Hepatocyte (in vitro differentiated cells): ENCODE measurements around the gene AMPD1. TPM values are rescaled to one million over a fixed set of nuclear protein-coding genes. Genes with fewer than 3 reads are reported as not detected.

Source experiments
- DNase-seq: peaks from one replicate; pipeline ENCODE4 v3.0.0-alpha.2; 2016; ENCODE audit warnings: low spot score
- H2AFZ ChIP-seq: fragments of 200-600 bp; sonication (generic); 2 replicates; pipeline ENCODE4 v1.6.0; 2016; ENCODE audit warnings: antibody characterized with exemption, mild to moderate bottlenecking
- H3K27ac ChIP-seq: fragments of 200-600 bp; sonication (generic); 2 replicates; pipeline ENCODE4 v1.5.1; 2016; ENCODE audit warnings: mild to moderate bottlenecking
- H3K27me3 ChIP-seq: fragments of 200-600 bp; sonication (generic); 2 replicates; pipeline ENCODE4 v1.6.1; 2016
- H3K36me3 ChIP-seq: fragments of 200-600 bp; sonication (generic); replicated peaks from 2 replicates; pipeline ENCODE4 v1.5.1; 2016; ENCODE audit warnings: low read depth; ENCODE audit not compliant: insufficient read depth
- H3K4me1 ChIP-seq: fragments of 200-600 bp; sonication (generic); 2 replicates; pipeline ENCODE4 v1.5.1; 2016; ENCODE audit warnings: mild to moderate bottlenecking, moderate library complexity; ENCODE audit not compliant: insufficient read depth
- H3K4me2 ChIP-seq: fragments of 200-600 bp; sonication (generic); 2 replicates; pipeline ENCODE4 v1.6.0; 2016
- H3K4me3 ChIP-seq: fragments of 200-600 bp; sonication (generic); 2 replicates; pipeline ENCODE4 v1.5.1; 2016; ENCODE audit warnings: mild to moderate bottlenecking
- H3K79me2 ChIP-seq: fragments of 200-600 bp; sonication (generic); 2 replicates; pipeline ENCODE4 v1.6.0; 2017; ENCODE audit warnings: mild to moderate bottlenecking
- H3K9me2 ChIP-seq: fragments of 200-600 bp; sonication (generic); replicated peaks from 2 replicates; pipeline ENCODE4 v1.6.0; 2017; ENCODE audit warnings: mild to moderate bottlenecking; ENCODE audit not compliant: insufficient read depth
- H3K9me3 ChIP-seq: fragments of 200-600 bp; sonication (generic); 2 replicates; pipeline ENCODE4 v1.5.1; 2016; ENCODE audit warnings: low read depth, mild to moderate bottlenecking
- H4K20me1 ChIP-seq: fragments of 200-600 bp; sonication (generic); 2 replicates; pipeline ENCODE4 v1.6.0; 2016; ENCODE audit warnings: mild to moderate bottlenecking; ENCODE audit not compliant: insufficient read depth, poor library complexity, severe bottlenecking
- EZH2 ChIP-seq: fragments of 200-600 bp; sonication (generic); IDR thresholded peaks from 2 replicates; pipeline ENCODE4 v1.6.1; 2016; ENCODE audit warnings: antibody characterized with exemption, mild to moderate bottlenecking, borderline replicate concordance
- EZH2phosphoT487 ChIP-seq: fragments of 200-600 bp; sonication (generic); IDR thresholded peaks from one replicate; pipeline ENCODE4 v1.6.1; 2018; ENCODE audit warnings: antibody characterized with exemption, mild to moderate bottlenecking, low read depth, moderate library complexity; ENCODE audit not compliant: unreplicated experiment, severe bottlenecking
- WGBS: methylation state at CpG from one replicate; pipeline ENCODE4 v1.1.6; 2016; ENCODE audit warnings: low lambda C conversion rate; ENCODE audit errors: missing lambda C conversion rate; 5-methylcytosine and 5-hydroxymethylcytosine counted together
- polyA plus RNA-seq: library from polyadenylated mRNA; unstranded; fragments of >200 nt; fragmentation: Nextera tagmentation; extraction: Ambion mirVana; gene quantifications from 2 replicates; pipeline ENCODE4 v1.2.1, GENCODE V29; 2016
- total RNA-seq: library from RNA; depleted of rRNA; stranded (reverse); fragments of >200 nt; gene quantifications from 2 replicates; pipeline ENCODE4 v1.2.3, GENCODE V29; 2014
- TF ChIP-seq, protein P1 (sequence below): fragments of 200-600 bp; sonication (generic); IDR thresholded peaks from 2 replicates; pipeline ENCODE4 v1.5.1; 2016; ENCODE audit warnings: antibody characterized with exemption, mild to moderate bottlenecking; ENCODE audit not compliant: poor library complexity

The AMPD1 gene
- total and polyA plus RNA-seq, 2 experiments from 2014 or later: not detected

DNA sequence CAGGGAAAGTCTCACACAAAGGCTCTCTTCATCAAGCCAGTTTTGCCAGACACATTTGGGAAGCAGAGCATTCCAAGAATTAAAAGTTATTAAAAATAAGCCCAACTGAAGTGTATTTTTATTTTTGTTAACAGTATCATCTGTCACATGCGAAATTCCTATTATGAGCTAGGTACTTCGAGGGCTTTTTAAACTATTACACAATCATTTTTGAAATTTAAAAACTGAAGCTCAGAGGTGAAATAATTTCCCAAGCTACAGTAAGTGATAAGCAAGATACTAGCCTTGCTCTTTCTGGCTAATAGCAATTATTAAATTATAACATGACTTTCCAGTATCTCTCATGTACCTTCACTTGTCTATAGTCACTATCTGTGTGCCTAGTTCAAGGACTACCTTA, 33.2 kb upstream of the AMPD1 start:
- 95% methylated on average over 2 of the region's 2 CpGs for WGBS
- Histone ChIP-seq H3K9me3 (no peaks in the 10 kb centered on the region), H3K27me3 (no peaks in the 10 kb centered on the region), H3K36me3 (no peaks in the 10 kb centered on the region), H3K79me2 (peaks cover 58% of the 10 kb centered on the region), H3K4me3 (no peak overlapping the region), H4K20me1 (peaks cover 17% of the 10 kb centered on the region), H2AFZ (no peak overlapping the region), H3K4me2 (no peak overlapping the region), H3K4me1 (no peaks in the 10 kb centered on the region), H3K9me2 (no peaks in the 10 kb centered on the region), H3K27ac (no peak overlapping the region)
- TF ChIP-seq EZH2phosphoT487 (no peak), EZH2 (no peak)
- TF ChIP-seq, protein P1, sequence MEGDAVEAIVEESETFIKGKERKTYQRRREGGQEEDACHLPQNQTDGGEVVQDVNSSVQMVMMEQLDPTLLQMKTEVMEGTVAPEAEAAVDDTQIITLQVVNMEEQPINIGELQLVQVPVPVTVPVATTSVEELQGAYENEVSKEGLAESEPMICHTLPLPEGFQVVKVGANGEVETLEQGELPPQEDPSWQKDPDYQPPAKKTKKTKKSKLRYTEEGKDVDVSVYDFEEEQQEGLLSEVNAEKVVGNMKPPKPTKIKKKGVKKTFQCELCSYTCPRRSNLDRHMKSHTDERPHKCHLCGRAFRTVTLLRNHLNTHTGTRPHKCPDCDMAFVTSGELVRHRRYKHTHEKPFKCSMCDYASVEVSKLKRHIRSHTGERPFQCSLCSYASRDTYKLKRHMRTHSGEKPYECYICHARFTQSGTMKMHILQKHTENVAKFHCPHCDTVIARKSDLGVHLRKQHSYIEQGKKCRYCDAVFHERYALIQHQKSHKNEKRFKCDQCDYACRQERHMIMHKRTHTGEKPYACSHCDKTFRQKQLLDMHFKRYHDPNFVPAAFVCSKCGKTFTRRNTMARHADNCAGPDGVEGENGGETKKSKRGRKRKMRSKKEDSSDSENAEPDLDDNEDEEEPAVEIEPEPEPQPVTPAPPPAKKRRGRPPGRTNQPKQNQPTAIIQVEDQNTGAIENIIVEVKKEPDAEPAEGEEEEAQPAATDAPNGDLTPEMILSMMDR: no peak
- DNase-seq: no peak

DNA sequence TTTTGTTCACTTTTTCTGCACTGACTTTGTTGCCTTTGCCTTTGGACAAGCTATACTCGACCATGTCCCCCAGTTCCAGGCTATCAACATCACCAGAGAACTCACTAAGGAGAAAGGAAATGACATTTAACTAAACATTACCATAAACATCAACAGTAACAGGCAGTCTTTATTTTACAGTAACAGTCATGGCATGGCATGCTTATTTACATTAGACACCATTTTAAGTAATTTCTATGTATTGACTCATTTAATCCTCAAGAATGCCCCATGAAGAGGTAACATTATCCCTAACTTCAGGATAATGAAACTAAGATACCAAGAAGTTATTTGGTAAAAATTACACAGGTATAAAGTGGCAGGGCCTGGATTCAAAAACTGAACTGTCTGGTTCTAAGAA, 29.9 kb upstream of the AMPD1 start:
- Histone ChIP-seq H4K20me1 (peaks cover 13% of the 10 kb centered on the region), H3K4me1 (peaks cover 2% of the 10 kb centered on the region), H3K27ac (no peak overlapping the region), H3K4me2 (no peak overlapping the region), H3K9me3 (no peaks in the 10 kb centered on the region), H2AFZ (no peak overlapping the region), H3K9me2 (no peaks in the 10 kb centered on the region), H3K4me3 (no peak overlapping the region), H3K79me2 (peaks cover 37% of the 10 kb centered on the region), H3K27me3 (no peaks in the 10 kb centered on the region), H3K36me3 (no peaks in the 10 kb centered on the region)
- TF ChIP-seq, protein P1: no peak
- TF ChIP-seq EZH2 (no peak), EZH2phosphoT487 (no peak)
- no peak for DNase-seq
- WGBS: 88% methylated on average over 1 of the region's 1 CpG

DNA sequence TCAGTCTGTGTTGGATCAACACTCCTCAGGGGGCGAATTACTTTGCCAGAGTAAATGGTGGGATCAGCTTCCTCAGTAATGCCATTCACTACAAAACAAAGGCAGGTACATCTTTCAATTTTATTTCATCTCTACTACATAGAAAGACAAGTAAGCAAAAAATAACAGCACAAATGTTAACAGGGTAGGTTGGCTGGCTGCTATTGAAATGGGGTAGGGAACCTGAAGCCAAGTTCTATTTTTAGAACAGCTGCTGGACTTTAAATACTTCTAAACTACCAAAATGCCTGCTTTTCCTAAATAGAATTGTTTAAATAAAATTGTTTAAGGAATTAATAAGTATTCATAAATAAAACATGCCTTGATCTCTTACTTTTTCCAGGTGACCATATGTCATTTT, 28.6 kb upstream of the AMPD1 start:
- H3K4me2 ChIP-seq: no peak overlapping the region
- no peak overlapping the region for H2AFZ ChIP-seq
- no peaks in the 10 kb centered on the region for H3K36me3 ChIP-seq
- no peak overlapping the region for H3K27ac ChIP-seq
- no peaks in the 10 kb centered on the region for H3K9me3 ChIP-seq
- 96% methylated on average over 1 of the region's 1 CpG for WGBS
- H3K79me2 ChIP-seq: peaks cover 30% of the 10 kb centered on the region
- peaks cover 4% of the 10 kb centered on the region for H3K4me1 ChIP-seq
- no peaks in the 10 kb centered on the region for H3K27me3 ChIP-seq
- H3K9me2 ChIP-seq: no peaks in the 10 kb centered on the region
- no peak for DNase-seq
- H3K4me3 ChIP-seq: no peak overlapping the region
- H4K20me1 ChIP-seq: peaks cover 7% of the 10 kb centered on the region
- TF ChIP-seq, protein P1: no peak
- TF ChIP-seq EZH2phosphoT487: no peak
- no peak for TF ChIP-seq EZH2

DNA sequence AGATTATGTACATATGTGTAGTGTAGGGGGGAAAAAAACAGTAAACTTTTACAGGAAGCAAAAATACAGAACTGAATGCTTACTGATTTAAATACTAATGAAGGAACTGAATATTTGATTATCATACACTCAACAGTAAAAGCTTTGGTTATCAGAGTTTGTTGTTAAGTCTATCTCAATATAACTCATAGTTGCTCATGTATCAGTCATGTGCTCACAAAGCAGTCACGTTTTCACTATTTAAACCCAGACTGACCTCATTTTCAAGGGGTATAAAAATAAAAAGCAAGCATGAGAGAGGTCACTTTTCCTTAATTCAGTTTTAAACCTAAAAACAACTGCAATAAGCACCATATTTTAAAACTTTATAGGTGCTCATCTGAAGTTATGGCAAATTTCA, 28.1 kb upstream of the AMPD1 start:
- Histone ChIP-seq H3K9me3 (no peaks in the 10 kb centered on the region), H3K36me3 (no peaks in the 10 kb centered on the region), H4K20me1 (peaks cover 3% of the 10 kb centered on the region), H3K27ac (no peak overlapping the region), H3K4me2 (no peak overlapping the region), H3K79me2 (peaks cover 25% of the 10 kb centered on the region), H3K4me1 (peaks cover 4% of the 10 kb centered on the region), H3K4me3 (no peak overlapping the region), H2AFZ (no peak overlapping the region), H3K27me3 (no peaks in the 10 kb centered on the region), H3K9me2 (no peaks in the 10 kb centered on the region)
- 0% methylated on average over 1 of the region's 1 CpG for WGBS
- TF ChIP-seq EZH2phosphoT487 (no peak), EZH2 (no peak)
- TF ChIP-seq, protein P1: no peak
- no peak for DNase-seq
